Measurements from ENCODE around the gene ANKMY2.
"Not testable (repeated sequence)": the region's sequence is repeated elsewhere in the genome, so short reads cannot be mapped to it uniquely, and the experiment has no call there.

Gene ANKMY2

GRCh38 chr7:16668978-16669377 lies 23.4 kb upstream of the ANKMY2 start:
- H3K36me3 Mint-ChIP-seq (ENCODE audit: low read depth), result peaks cover 74% of the 10 kb centered on the region

GRCh38 chr7:16668049-16668858 lies 22.7 kb upstream of the ANKMY2 start:
- Mint-ChIP-seq H3K4me3 (no peak overlapping the region), H3K36me3 (ENCODE audit: low read depth) (peaks cover 76% of the 10 kb centered on the region), H3K4me1 (ENCODE audit: low read depth) (peaks cover 34% of the 10 kb centered on the region), H3K27ac (no peak overlapping the region), H3K9me3 (no peaks in the 10 kb centered on the region), H3K27me3 (no peaks in the 10 kb centered on the region)

More at GRCh38 chr7:16668978-16669377, 23.4 kb upstream of the ANKMY2 start:
- no peak overlapping the region for H3K27ac Mint-ChIP-seq
- H3K4me3 Mint-ChIP-seq, result no peak overlapping the region
- no peaks in the 10 kb centered on the region for H3K9me3 Mint-ChIP-seq
- peaks cover 34% of the 10 kb centered on the region for H3K4me1 Mint-ChIP-seq (ENCODE audit: low read depth)
- H3K27me3 Mint-ChIP-seq, result no peaks in the 10 kb centered on the region

- Mint-ChIP-seq H3K36me3 (ENCODE audit: low read depth) (peaks cover 75% of the 10 kb centered on the region), H3K4me3 (no peak overlapping the region), H3K27ac (no peak overlapping the region), H3K27me3 (no peaks in the 10 kb centered on the region), H3K4me1 (ENCODE audit: low read depth) (peaks cover 35% of the 10 kb centered on the region), H3K9me3 (no peaks in the 10 kb centered on the region)
Observed at GRCh38 chr7:16667355-16667754, 21.8 kb upstream of the ANKMY2 start.

- no peak overlapping the region for H3K4me3 Mint-ChIP-seq
- H3K9me3 Mint-ChIP-seq, result no peaks in the 10 kb centered on the region
- H3K4me1 Mint-ChIP-seq (ENCODE audit: low read depth), result peaks cover 34% of the 10 kb centered on the region
- H3K27ac Mint-ChIP-seq, result no peak overlapping the region
- no peaks in the 10 kb centered on the region for H3K27me3 Mint-ChIP-seq
- peaks cover 45% of the 10 kb centered on the region for H3K36me3 Mint-ChIP-seq (ENCODE audit: low read depth)
Observed at GRCh38 chr7:16661924-16662323, 16.4 kb upstream of the ANKMY2 start.

GRCh38 chr7:16660702-16661464 lies 15.3 kb upstream of the ANKMY2 start:
- Mint-ChIP-seq H3K27ac (no peak overlapping the region), H3K9me3 (no peaks in the 10 kb centered on the region), H3K4me3 (no peak overlapping the region), H3K36me3 (ENCODE audit: low read depth) (peaks cover 48% of the 10 kb centered on the region), H3K4me1 (ENCODE audit: low read depth) (peaks cover 39% of the 10 kb centered on the region), H3K27me3 (no peaks in the 10 kb centered on the region)

- H3K9me3 Mint-ChIP-seq, H3K4me3 Mint-ChIP-seq, H3K27me3 Mint-ChIP-seq, H3K27ac Mint-ChIP-seq: not testable (repeated sequence)
- peaks cover 44% of the 10 kb centered on the region for H3K36me3 Mint-ChIP-seq (ENCODE audit: low read depth)
- peaks cover 44% of the 10 kb centered on the region for H3K4me1 Mint-ChIP-seq (ENCODE audit: low read depth)
Observed at GRCh38 chr7:16659854-16660497, 14.4 kb upstream of the ANKMY2 start.

- Mint-ChIP-seq H3K27me3 (no peaks in the 10 kb centered on the region), H3K27ac (no peak overlapping the region), H3K4me1 (ENCODE audit: low read depth) (peaks cover 56% of the 10 kb centered on the region), H3K9me3 (no peaks in the 10 kb centered on the region), H3K4me3 (no peak overlapping the region), H3K36me3 (ENCODE audit: low read depth) (peaks cover 39% of the 10 kb centered on the region)
Observed at GRCh38 chr7:16657656-16658279, 12.2 kb upstream of the ANKMY2 start.

GRCh38 chr7:16656141-16656540 lies 10.6 kb upstream of the ANKMY2 start:
- Mint-ChIP-seq H3K4me3 (no peak overlapping the region), H3K4me1 (ENCODE audit: low read depth) (peaks cover 59% of the 10 kb centered on the region), H3K36me3 (ENCODE audit: low read depth) (peaks cover 38% of the 10 kb centered on the region), H3K27ac (no peak overlapping the region), H3K9me3 (no peaks in the 10 kb centered on the region), H3K27me3 (no peaks in the 10 kb centered on the region)

- Mint-ChIP-seq H3K36me3 (ENCODE audit: low read depth) (peaks cover 39% of the 10 kb centered on the region), H3K27me3 (no peaks in the 10 kb centered on the region), H3K4me3 (no peak overlapping the region), H3K9me3 (no peaks in the 10 kb centered on the region), H3K27ac (no peak overlapping the region), H3K4me1 (ENCODE audit: low read depth) (peaks cover 57% of the 10 kb centered on the region)
Observed at GRCh38 chr7:16655394-16655793, 9.8 kb upstream of the ANKMY2 start.

GRCh38 chr7:16652888-16653287 lies 7.3 kb upstream of the ANKMY2 start:
- H3K27ac Mint-ChIP-seq, result no peak overlapping the region
- peaks cover 74% of the 10 kb centered on the region for H3K4me1 Mint-ChIP-seq (ENCODE audit: low read depth)

GRCh38 chr7:16652240-16652583 lies 6.7 kb upstream of the ANKMY2 start:
- Mint-ChIP-seq H3K4me1 (ENCODE audit: low read depth) (peaks cover 74% of the 10 kb centered on the region), H3K4me3 (no peak overlapping the region), H3K27me3 (no peaks in the 10 kb centered on the region), H3K9me3 (no peaks in the 10 kb centered on the region), H3K36me3 (ENCODE audit: low read depth) (peaks cover 55% of the 10 kb centered on the region), H3K27ac (no peak overlapping the region)

More at GRCh38 chr7:16652888-16653287, 7.3 kb upstream of the ANKMY2 start:
- Mint-ChIP-seq H3K27me3 (no peaks in the 10 kb centered on the region), H3K9me3 (no peaks in the 10 kb centered on the region), H3K4me3 (no peak overlapping the region), H3K36me3 (ENCODE audit: low read depth) (peaks cover 57% of the 10 kb centered on the region)

- Mint-ChIP-seq H3K4me1 (ENCODE audit: low read depth) (peaks cover 76% of the 10 kb centered on the region), H3K9me3 (no peaks in the 10 kb centered on the region), H3K4me3 (no peak overlapping the region), H3K36me3 (ENCODE audit: low read depth) (peaks cover 51% of the 10 kb centered on the region), H3K27me3 (no peaks in the 10 kb centered on the region), H3K27ac (peak overlapping the region; percentile 16)
Observed at GRCh38 chr7:16651396-16652239, 6.1 kb upstream of the ANKMY2 start.

GRCh38 chr7:16650266-16650665 lies 4.7 kb upstream of the ANKMY2 start:
- peaks cover 46% of the 10 kb centered on the region for H3K36me3 Mint-ChIP-seq (ENCODE audit: low read depth)
- H3K4me1 Mint-ChIP-seq (ENCODE audit: low read depth), result peaks cover 70% of the 10 kb centered on the region
- no peaks in the 10 kb centered on the region for H3K9me3 Mint-ChIP-seq
- H3K27me3 Mint-ChIP-seq, result no peaks in the 10 kb centered on the region
- no peak overlapping the region for H3K4me3 Mint-ChIP-seq
- H3K27ac Mint-ChIP-seq, result no peak overlapping the region

GRCh38 chr7:16649196-16649595 lies 3.6 kb upstream of the ANKMY2 start:
- H3K4me3 Mint-ChIP-seq, result peak overlapping the region; percentile 98

More at GRCh38 chr7:16649196-16649595, 3.6 kb upstream of the ANKMY2 start:
- Mint-ChIP-seq H3K27me3 (no peaks in the 10 kb centered on the region), H3K36me3 (ENCODE audit: low read depth) (peaks cover 45% of the 10 kb centered on the region), H3K27ac (peak overlapping the region; percentile 46), H3K4me1 (ENCODE audit: low read depth) (peaks cover 73% of the 10 kb centered on the region), H3K9me3 (no peaks in the 10 kb centered on the region)

Data from stimulated activated naive CD8-positive, alpha-beta T cell treated with anti-CD3 and anti-CD28 coated beads, Interleukin-15, Interleukin-2, amounts not matched to agents 100 ng/mL and 50 ng/mL, for 24 hours (primary cell).